Neural crest cell (in vitro differentiated cells): ENCODE data around the gene PTPN12. TPM values are rescaled to one million over a fixed set of nuclear protein-coding genes. Genes with fewer than 3 reads are reported as not detected.
A peak's percentile ranks its signal among the peaks of the same experiment; 100 is the strongest.

Experiments used
- DNase-seq: peaks from one replicate; pipeline ENCODE4 v3.0.0; 2021; ENCODE audit warnings: low read depth, mixed read lengths, low spot score
- H3K27ac Mint-ChIP-seq: one replicate; pipeline ENCODE4 v1.8.0; 2021; ENCODE audit warnings: mild to moderate bottlenecking, mixed read lengths; ENCODE audit not compliant: unreplicated experiment
- H3K27me3 Mint-ChIP-seq: 2 replicates; pipeline ENCODE4 v1.8.0; 2021; ENCODE audit warnings: low read depth, mild to moderate bottlenecking, mixed read lengths
- H3K36me3 Mint-ChIP-seq: 2 replicates; pipeline ENCODE4 v1.8.0; 2021; ENCODE audit warnings: low read depth, mild to moderate bottlenecking, mixed read lengths
- H3K4me1 Mint-ChIP-seq: 2 replicates; pipeline ENCODE4 v1.8.0; 2021; ENCODE audit warnings: mixed read lengths
- H3K4me3 Mint-ChIP-seq: one replicate; pipeline ENCODE4 v1.8.0; 2021; ENCODE audit warnings: mild to moderate bottlenecking, mixed read lengths
- H3K9me3 Mint-ChIP-seq: 2 replicates; pipeline ENCODE4 v1.8.0; 2021; ENCODE audit warnings: mixed read lengths
- long read RNA-seq: library from polyadenylated mRNA; unstranded; transcript quantifications from one replicate; pipeline ENCODE4 v2.0.0, GENCODE V29; 2020
- total RNA-seq: library from RNA; stranded (reverse); gene quantifications from 2 replicates; pipeline ENCODE4 v1.2.1, GENCODE V29; 2021
- TF ChIP-seq, protein P1 (sequence below): fragments of 200-600 bp; sonication (generic); conservative IDR thresholded peaks from 2 replicates; pipeline ENCODE4 v1.5.0; 2021; ENCODE audit warnings: antibody characterized with exemption, mild to moderate bottlenecking

PTPN12 gene
- 88.2 and 91.1 TPM in 2 replicates for total RNA-seq
- long read RNA-seq, partial matches to known transcripts = 7 of 14 reads
- long read RNA-seq, other reads (novel, unspliced or antisense) = 3 of 14 reads

GRCh38 chr7:77537136-77537777 lies at the start of gene PTPN12:
Gene PTPN12, plus strand, starts transcription at chr7:77537295. Its CDS starts 252 bp downstream, at chr7:77537547.
- peak within 1 kb of the TSS; percentile 98 for H3K4me3 Mint-ChIP-seq
- peak; percentile 50 for DNase-seq
- peaks cover 2% of the 10 kb centered on the region for H3K9me3 Mint-ChIP-seq
- peaks cover 46% of the 10 kb centered on the region for H3K4me1 Mint-ChIP-seq
- TF ChIP-seq, protein P1, sequence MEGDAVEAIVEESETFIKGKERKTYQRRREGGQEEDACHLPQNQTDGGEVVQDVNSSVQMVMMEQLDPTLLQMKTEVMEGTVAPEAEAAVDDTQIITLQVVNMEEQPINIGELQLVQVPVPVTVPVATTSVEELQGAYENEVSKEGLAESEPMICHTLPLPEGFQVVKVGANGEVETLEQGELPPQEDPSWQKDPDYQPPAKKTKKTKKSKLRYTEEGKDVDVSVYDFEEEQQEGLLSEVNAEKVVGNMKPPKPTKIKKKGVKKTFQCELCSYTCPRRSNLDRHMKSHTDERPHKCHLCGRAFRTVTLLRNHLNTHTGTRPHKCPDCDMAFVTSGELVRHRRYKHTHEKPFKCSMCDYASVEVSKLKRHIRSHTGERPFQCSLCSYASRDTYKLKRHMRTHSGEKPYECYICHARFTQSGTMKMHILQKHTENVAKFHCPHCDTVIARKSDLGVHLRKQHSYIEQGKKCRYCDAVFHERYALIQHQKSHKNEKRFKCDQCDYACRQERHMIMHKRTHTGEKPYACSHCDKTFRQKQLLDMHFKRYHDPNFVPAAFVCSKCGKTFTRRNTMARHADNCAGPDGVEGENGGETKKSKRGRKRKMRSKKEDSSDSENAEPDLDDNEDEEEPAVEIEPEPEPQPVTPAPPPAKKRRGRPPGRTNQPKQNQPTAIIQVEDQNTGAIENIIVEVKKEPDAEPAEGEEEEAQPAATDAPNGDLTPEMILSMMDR = no peak
- H3K27me3 Mint-ChIP-seq = peaks cover 4% of the 10 kb centered on the region
- H3K36me3 Mint-ChIP-seq = peaks cover 12% of the 10 kb centered on the region
- H3K27ac Mint-ChIP-seq = peak within 1 kb of the TSS; percentile 99

GRCh38 chr7:77488986-77489385 lies 48.1 kb upstream of the PTPN12 start:
- Mint-ChIP-seq H3K4me3 (no peak overlapping the region), H3K9me3 (peaks cover 10% of the 10 kb centered on the region), H3K27me3 (no peaks in the 10 kb centered on the region), H3K27ac (no peak overlapping the region), H3K36me3 (peaks cover 4% of the 10 kb centered on the region), H3K4me1 (no peaks in the 10 kb centered on the region)
- no peak for DNase-seq
- TF ChIP-seq, protein P1 = no peak

- peaks cover 14% of the 10 kb centered on the region for H3K9me3 Mint-ChIP-seq
Observed at GRCh38 chr7:77497079-77497478, 40.0 kb upstream of the PTPN12 start.

GRCh38 chr7:77498659-77499379 lies 38.3 kb upstream of the PTPN12 start:
- no peaks in the 10 kb centered on the region for H3K4me1 Mint-ChIP-seq
- H3K4me3 Mint-ChIP-seq = no peak overlapping the region
- H3K9me3 Mint-ChIP-seq = peaks cover 6% of the 10 kb centered on the region
- H3K27ac Mint-ChIP-seq = no peak overlapping the region
- peaks cover 3% of the 10 kb centered on the region for H3K36me3 Mint-ChIP-seq
- TF ChIP-seq, protein P1 = no peak
- no peak for DNase-seq
- no peaks in the 10 kb centered on the region for H3K27me3 Mint-ChIP-seq

More at GRCh38 chr7:77497079-77497478, 40.0 kb upstream of the PTPN12 start:
- Mint-ChIP-seq H3K4me3 (no peak overlapping the region), H3K36me3 (peaks cover 7% of the 10 kb centered on the region), H3K4me1 (no peaks in the 10 kb centered on the region), H3K27ac (no peak overlapping the region), H3K27me3 (no peaks in the 10 kb centered on the region)
- TF ChIP-seq, protein P1 = no peak
- DNase-seq = no peak

DNA sequence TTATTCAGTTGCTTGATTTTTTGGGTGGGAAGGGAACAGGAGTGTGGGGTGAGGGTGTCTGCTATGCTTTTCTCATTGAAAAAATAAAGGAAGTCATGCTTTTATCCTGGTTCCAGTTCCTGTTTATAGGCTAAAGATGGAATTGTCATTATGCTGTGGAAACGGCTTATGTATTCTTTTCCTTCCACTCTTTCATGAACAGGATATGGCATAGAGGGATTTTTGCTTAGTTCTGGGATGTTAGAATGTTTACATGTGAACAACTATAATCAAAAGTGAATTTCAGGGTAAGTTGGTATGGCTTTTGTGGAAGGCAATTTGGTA lies 35.9 kb upstream of the PTPN12 start:
- Mint-ChIP-seq H3K36me3 (no peaks in the 10 kb centered on the region), H3K4me1 (no peaks in the 10 kb centered on the region), H3K4me3 (no peak overlapping the region), H3K27ac (no peak overlapping the region), H3K27me3 (no peaks in the 10 kb centered on the region), H3K9me3 (no peaks in the 10 kb centered on the region)
- DNase-seq = no peak
- TF ChIP-seq, protein P1 = no peak
